Stimulated activated CD4-positive, alpha-beta T cell treated with anti-CD3 and anti-CD28 coated beads, TNF-alpha, amount 100 ng/mL, for 24 hours (primary cell): ENCODE results near the gene FAIM2.

ENCODE experiments used
- DNase-seq, 3 experiments: peaks; one replicate each; pipeline ENCODE4 v3.0.0-alpha.2; 2020; ENCODE audit warnings: low read depth in 3 of 3

The FAIM2 gene

DNA sequence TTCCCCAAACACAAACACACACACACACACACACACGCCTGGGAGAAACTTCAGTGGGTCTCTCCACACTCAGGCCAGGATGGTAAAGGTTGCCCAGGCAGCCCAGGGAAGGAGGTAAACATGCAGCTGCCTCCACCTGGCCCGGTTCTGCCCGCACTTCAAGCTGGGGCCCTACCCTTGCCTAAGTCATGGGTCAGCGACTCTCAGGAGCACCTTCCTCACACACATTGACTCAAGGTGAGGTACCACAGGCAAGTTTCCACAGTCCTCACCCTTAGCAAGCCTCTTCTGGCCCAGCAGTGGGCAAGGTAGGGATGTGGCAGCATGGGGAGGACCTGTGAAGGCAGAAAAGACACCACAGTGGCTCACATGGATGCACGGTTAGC, 14.1 kb upstream of the FAIM2 start:
- no peak for DNase-seq

DNA sequence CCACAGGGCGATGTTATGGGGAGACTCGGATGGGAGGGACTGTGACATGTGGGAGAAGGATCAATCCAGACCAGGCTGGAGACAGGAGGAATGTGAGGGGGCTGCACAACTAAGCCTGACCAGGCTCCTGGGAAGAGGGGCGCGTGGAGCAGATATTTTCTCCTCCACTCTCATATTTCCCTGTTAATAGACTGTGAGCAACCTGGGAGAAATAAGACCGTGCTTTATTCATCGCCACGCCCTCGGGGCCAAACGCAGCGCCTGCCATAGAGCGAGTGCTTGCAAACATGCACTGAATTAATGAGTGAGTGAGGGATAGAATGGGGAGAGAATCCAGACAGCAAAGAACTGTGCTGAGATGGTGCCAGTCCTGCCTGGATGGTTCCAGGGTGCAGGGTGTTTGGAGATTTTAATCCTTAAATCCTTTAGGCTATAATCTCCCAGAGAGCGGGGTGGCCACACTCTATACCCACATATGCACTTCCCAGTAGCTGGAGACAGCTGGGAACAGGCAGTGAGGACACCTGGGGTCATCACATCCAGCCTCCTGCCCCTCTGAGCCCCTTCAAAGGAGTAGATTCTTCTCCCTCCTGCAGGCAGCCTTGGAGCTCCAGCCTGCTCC, 13.6 kb upstream of the FAIM2 start:
- no peak for DNase-seq

DNA sequence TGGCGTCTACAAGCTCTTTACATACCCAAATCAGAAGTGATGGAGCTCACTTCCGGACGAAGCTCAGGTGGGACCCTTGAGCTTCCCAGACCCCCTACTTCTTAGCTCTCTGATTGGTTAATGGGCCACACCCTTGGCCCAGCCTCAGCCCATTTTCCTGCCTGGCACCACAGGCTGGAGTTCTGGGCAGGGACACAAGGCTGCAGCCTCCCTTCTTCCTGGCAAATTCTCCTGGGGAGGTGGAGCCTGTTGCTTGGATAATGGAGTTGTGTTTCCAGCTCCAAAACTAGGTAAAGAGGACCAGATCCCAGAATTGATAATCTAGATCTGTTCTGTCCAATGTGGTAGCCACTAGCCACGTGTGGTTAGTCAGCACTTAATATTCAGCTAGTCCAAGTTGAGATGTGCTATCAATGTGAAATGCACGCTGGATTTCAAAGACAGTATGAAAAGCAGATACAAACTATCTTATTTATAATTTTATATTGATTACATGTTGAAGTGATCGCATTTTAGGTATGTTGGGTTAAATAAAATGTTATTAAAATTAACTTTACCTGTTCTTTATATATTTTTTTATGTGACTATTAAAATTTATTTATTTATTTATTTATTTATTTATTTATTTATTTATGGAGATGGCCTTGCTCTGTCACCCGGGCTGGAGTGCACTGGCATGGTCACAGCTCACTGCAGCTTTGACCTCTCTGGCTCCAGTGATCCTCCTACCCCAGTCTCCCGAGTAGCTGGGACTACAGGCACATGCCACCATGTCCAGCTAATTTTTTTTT, 12.6 kb upstream of the FAIM2 start:
- DNase-seq: no peak

DNA sequence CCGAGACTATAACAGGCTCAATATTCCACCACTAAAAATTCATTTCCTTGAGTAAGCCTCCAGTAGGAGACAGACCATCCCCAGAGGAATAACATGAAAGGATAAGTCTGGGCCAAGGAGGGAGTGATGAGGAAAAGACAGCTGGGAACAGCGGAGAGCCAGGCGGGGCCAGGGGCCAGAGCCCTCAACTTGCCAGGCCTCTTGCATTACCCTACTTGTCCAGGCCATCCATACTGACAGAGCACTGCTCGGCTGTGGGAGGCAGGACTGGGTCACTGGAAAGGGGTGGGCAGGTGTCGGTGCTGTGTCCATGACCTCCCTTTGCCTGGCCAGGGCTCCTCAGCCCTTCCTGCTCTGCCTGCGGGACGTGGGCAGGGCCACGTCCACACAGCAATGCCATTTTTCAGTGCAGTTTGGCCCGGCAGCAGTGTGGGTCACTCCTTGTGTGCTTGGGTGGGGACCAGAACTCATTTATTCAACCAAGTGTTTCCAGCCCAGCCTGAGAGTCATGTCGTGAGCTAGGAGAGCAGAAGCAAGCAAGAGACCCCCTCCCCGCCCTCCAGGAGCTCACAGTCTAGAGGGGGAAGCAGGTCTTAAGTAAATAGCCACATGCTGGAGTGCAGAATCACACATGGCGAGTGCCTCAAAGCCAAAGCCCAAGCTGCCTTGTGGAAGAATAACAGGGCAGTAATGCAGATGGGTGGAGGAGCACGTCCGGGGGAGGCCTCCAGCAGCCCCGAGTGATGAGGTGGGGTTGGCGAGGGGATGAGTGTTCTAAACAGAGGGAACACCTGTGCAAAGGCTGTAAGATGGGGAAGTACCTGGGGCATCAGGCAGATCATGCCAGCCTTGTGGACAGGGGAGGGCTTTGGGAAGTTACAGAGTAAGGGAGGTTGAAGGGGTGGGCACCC, 8.9 kb upstream of the FAIM2 start:
- DNase-seq: no peak

DNA sequence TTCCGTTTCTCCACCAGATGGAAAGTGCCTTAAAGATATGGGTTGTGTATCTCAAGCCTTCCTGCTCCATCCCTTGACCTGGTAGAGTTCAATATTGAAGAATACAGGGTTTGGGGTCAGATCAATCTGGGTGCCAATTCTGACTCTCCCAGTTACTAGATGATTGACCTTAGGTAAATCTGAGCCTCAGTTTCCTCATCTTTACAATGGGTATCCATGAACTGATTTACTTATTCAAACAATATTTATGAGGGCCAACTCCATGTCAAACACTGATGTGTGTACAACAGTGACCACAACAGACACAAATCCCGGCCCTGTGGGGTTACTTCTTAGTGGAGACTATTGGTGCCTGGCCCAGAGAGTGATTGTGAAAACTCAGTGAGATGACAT, 7.5 kb upstream of the FAIM2 start:
- no peak for DNase-seq

DNA sequence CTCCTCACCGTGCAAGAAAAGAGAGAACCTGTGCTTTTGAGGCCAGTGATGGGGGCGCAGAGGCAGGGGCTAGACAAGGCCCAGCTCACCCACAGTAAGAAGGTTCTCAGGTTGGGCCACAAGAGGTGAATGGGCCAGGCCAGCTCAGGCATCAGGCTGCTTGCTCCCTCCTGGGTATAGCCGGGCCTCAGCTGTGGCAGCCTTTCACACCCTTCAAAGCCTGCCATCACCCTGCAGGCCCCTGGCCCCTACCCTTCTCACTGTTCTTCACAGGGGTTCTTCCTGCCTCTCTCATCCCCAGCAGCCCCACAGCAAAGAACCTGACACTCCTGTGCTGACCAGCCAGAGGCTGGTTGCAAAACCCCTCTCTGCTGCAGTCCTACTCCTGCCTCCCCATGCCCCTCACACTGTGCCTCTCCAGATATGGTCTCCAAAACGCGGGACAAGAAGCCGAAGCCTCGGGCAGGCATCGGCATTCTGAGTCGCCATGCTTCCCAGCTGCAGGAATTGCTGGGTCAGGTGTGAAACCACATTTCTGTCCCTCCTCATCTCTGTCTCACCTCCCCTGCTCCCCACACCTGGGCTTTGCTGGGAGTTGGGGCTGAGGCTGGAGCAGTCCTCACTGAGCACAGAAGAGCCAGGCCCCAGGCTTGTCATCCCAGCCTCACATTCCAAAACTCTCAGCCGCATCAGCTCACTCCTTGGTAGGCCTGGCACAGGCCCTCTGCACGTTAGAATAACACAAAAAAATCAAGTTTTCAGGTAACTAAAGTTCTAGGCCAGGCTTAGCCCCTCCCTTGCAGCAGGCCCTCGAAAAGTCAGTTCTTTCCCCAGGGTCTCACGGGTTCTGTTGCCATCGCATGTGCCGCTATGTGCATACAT, 6.9 kb upstream of the FAIM2 start:
- no peak for DNase-seq

DNA sequence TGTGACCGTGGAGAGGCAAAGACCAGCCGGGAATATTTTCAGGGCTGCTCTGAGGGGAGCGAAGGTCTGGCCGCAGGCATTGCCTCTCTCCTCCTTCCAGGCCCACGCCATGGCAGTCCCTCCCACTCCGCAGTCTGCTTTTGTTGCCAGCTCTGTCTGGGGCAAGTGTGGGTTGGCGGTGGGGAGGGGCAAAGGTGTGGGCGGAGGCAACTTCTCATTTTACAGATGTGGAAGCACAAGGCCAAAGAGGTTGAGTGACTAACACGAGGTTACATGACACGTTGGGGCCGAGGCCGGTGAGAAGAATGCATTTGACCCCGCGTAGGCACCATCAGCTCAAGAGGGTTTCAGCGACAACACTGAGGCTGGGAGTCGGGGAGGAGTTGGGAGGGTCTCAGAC, 6.1 kb upstream of the FAIM2 start:
- DNase-seq: peak in 1 of 3 experiments; percentile 6

DNA sequence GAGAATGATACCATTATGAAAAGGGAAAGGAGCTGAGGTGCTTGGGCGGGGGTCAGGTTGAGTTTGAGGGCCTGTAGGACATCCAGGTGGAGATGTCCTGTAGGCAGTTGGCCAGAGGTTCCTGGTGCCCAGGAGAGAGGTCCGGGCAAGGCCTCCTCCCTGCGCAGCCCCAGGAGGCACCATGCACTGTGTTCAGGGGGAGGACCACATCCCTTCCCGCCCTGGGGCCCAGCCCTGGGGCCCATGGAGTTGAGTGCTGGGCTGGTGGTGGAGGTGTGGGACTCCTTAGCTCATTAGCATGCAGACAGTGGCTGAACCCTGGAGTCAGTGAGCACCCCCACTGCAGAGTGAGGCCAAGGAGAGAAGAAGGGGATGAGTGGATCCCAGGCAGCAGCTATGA, 5.7 kb upstream of the FAIM2 start:
- DNase-seq: no peak

DNA sequence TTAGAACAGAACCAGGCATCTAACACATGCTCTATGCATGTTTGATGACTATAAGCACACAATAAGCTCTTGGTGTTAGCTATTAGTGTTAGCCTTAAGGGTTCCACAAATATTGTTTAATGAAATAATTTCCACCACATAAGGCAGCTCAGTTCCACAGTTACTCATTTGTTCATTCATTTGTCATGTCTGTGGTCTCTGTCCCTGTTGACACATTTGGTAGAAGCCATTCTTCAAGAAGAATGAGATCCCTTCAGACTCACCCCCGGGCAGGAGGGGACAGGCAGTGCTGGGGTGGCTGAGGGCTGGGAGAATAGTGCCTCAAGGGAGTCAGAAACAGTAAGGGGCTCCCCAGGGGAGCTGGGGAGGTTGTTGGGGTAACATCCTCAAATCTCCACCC, 3.7 kb upstream of the FAIM2 start:
- DNase-seq: no peak

DNA sequence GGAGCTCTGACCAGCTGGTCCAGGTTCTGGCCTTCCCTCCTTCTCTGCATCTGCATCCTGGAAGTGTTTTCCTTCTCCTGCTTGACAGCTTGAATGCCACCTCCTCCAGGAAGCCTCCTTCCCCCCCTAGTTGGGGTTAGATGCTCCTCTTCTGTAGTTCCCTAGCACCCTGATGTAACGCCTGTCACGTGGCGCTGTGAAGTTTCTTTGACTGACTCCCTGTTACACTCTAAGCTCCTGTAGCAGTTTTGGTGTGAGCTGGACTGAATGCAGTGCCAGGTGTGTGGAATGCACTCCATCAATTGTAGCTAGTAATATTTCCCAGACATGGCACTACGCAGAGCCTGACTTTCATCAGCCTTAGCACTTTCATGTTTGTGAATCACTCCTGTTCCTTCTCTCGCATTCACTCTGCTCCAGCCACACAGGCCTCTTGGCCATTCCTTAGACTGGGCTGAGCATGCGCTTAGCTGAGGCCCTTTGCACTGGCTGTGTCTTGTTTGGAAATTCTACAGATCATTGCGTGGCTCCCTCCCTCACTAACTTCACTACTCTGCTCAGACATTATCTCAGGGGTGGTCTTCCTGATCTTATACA, 2.1 kb upstream of the FAIM2 start:
- no peak for DNase-seq

DNA sequence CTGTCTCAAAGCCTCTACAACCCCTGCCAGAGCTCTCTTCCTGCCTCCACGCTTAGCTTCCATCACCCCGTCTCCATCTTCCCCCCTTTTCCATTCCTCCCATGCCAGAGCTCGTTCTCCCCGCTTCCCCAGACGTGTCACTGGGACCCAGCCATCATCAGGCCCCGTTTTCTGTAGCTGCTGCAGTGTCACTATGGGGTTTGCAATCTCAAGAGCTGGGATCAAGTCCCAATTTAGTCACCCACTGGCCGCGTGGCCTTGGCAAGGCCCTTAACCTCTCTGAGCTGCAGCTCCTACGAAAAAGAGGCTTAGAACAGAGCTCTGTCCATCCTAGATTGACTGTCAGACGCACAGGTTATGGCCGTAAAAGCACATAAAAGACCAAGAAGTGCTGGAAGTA, 901 bp upstream of the FAIM2 start:
- DNase-seq: no peak

DNA sequence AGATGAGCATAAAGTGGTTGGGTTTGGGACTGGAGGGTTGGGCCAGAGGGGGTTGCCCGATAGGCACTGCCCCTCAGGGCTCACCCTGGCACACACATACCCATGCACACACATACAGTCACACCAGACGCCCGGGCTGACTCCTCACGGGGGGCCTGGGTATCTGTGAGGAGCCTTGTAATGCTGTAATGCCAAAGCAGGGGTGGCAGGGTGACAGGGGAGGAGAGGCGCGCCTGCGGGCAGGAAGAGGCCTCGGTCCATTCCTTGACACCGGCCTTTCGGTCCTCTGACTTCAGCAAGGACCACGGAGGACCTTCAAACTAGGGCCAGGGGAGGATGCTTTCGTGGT, 375 bp downstream of the FAIM2 start:
- DNase-seq: no peak

DNA sequence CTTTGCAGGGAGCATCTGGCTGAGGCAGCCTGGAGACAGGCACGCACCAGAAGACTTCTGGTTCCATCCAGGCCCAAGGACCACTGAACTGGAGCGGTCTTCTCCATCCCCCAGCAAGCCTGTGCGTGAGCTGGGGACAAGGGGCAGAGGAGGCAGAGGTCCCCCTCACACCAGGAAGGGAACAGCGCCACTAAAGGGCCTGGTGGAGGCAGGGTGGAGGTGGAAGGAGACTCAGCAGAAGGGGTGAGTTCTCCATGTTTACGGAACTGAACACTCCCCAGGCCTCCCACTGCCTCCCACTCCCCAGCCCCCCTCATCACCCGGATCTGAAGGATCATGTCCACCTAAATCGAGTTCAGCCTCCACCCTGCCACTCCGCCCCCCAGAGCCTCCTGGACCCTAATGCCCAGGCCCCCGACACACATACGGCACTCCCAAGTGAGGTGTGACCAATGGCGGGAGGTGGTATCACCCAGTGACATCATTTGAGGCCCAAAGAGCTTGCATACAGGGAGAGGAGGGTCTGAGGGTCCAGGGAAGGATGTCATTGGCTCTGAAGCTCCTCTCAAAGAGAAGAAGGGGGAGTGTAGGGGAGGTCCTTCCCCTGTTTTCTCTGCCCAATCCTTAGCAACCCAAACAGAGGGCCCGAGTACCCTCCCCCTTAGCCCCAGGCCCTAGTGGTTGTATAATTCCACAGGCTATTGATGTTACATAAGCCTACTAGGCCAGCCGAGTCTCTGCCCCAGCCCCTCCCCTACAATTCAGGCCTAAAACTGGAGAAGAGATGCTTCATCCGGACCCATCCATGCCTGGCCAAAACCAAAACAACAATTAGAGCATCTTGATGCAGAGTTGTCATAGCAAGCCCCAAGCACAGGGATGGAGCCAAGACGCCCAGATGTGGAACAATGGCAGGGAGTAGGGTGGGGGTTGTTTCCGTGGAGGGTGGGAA, 1.0 kb downstream of the FAIM2 start:
- DNase-seq: no peak

DNA sequence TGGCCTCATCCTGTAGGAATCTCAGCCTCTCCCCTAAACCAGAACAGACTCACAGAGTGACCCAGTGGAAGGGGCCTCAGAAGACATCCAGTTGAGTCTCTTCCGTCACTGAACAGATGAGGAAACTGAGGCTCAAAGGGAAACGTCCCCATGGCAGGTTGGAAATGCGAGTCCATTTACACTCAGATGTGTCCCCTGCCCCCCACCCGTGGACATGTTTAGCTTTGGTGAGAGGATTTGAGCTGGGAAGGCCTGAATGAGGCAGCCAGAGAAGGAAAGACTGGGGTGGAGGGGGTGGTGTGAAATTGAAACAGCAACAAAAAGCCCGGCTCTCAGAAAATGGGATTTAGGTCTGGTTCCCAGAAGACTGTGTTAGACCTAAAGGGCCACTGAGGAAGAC, 1.7 kb downstream of the FAIM2 start:
- no peak for DNase-seq

DNA sequence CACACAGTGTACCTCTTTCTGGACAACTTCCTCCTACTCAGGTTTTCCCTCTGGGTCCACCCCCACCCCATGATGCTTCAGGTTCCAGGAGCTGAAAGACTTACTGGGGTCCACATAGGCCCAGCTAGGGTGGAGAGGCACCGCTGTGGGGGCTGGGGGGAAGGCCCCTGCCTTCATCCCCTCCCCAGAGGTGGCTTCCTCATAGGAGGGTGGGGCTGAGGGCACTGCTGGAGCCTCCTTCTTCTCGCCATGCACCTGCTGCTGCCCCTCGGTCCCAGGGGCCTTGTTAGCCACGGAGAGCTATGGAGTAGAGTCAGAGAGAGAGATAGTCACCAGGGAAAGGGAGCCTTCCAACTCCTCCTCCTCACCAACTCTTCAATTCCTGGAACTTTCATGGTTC, 2.7 kb downstream of the FAIM2 start:
- no peak for DNase-seq

DNA sequence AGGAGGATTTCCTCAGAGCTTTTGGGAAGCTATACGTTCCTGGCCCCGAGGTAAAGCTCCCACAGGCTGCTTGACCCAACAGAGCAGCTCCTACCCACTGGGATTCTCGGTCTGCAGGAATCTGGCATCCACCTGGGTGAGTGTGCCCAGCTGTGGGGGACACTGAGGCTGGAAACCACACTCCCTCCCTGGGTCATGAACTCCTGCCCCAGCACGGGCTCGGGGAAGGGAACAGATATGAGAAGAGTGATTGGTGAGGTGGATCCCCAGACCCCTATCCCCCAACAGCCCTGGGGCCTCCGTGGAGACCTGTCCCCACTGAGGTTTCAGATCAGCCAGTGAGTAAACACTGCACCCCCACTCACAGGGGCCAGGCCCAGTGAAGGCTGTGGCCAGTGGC, 3.3 kb downstream of the FAIM2 start:
- no peak for DNase-seq

DNA sequence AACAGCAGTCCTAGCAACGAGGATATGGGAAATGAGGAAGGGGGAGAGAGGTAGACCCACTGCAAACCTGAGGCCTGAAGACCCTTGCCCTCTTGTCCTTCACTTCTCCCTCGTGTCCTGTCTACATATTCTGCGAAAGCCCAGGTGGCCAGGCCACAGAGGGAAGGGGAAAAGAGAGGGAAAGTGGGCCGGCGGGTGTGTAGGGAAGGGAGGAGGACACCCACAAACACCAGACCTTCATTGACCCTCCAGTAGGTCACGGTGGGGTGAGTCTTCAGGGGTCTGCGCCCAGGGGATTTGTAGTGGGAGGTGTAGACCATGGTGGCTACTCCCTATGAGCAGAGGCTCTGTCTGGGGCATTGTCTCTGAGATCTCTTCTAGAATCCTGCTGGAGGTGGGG, 3.8 kb downstream of the FAIM2 start:
- DNase-seq: no peak

DNA sequence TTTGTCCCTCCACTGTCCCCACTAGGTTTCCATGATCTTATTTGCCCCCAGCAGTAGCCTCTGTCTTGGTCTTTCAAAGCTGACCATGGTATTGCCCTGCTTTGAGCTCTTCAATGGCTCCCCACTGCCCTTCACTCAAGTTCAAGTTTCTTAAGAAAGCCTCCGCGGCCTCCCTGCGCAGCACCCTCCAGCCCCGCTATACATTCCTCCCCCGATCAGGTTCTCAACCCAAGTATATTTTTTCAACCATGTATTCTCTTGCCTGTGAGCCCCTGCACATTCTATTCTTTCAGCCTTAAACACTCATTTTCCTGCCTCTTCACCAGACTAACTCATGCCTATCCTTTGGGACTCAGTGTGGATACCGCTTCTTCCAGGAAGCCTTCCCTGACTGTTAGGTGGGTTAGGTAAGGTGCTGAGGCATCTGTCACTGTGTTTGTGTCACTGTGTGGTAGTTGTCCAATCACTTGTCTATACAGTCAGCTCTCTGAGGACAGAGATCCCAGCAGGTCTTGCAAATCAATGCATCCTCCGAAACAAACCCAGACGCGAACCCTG, 4.3 kb downstream of the FAIM2 start:
- no peak for DNase-seq

DNA sequence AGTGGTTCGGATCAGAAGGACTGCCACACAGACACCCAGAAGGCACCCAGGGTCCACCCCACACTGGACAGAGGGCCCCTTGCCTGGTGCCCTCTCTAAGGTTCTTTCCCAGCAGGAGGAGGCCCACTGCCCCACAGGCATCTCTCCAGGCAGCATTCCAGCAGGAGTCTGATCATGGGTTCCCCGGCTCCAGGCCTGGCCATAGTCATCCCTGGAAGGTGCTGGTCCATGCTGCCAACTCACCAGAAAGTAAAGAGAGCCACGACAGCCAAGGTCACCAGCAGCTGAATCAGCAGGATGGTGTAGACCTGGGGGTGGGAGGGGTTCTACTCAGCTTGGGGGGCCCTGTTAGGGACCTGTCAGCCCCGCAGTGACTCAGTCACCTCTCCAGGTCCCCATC, 6.4 kb downstream of the FAIM2 start:
- DNase-seq: no peak

DNA sequence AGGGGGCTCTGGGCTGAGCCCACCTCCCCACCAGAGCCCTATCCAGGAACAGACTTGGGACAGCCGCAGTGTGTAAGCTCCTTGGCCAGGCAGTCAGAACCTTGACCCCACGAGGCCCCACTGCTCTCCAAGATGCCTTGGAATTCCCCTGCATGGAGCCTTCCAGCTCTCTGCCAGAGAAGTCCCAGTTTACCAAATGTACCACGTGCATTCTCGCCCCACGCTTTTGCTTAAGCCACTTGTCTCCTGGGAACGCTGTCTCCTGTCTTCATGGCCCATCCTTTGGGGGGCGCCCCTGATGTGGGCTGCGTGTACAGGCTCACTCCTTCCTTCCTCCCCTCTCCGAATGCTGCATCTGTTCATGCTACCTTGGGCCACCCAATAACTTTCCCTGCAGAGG, 7.9 kb downstream of the FAIM2 start:
- DNase-seq: no peak
